Liver (tissue), 3 donors: ENCODE results near the gene TFPI.
A peak's percentile ranks its signal among the peaks of the same experiment; 100 is the strongest.

ENCODE experiments used
- FOXA1 ChIP-seq: IDR thresholded peaks from 2 replicates; pipeline ENCODE4 v1.6.1; 2016; ENCODE audit warnings: antibody characterized with exemption
- GABPA ChIP-seq, 2 donors: IDR thresholded peaks in 1 of 2; conservative IDR thresholded peaks in 1 of 2; 2 replicates each; pipeline ENCODE4 v1.6.1; 2016; ENCODE audit warnings: antibody characterized with exemption in 2 of 2, mild to moderate bottlenecking in 1 of 2, moderate library complexity in 1 of 2
- HNF4G ChIP-seq: IDR thresholded peaks from 2 replicates; pipeline ENCODE4 v1.6.1; 2016; ENCODE audit warnings: antibody characterized with exemption
- JUND ChIP-seq, 2 donors: IDR thresholded peaks; 2 replicates each; pipeline ENCODE4 v1.6.1; 2016; ENCODE audit warnings: antibody characterized with exemption in 2 of 2
- RAD21 ChIP-seq, 2 donors: IDR thresholded peaks; 2 replicates each; pipeline ENCODE4 v1.6.1; 2016; ENCODE audit warnings: antibody characterized with exemption in 2 of 2, mild to moderate bottlenecking in 2 of 2
- TAF1 ChIP-seq: conservative IDR thresholded peaks from 2 replicates; pipeline ENCODE4 v1.6.1; 2016; ENCODE audit warnings: antibody characterized with exemption, mild to moderate bottlenecking
- YY1 ChIP-seq: IDR thresholded peaks from 2 replicates; pipeline ENCODE4 v1.6.1; 2016; ENCODE audit warnings: antibody characterized with exemption, mild to moderate bottlenecking
- TF ChIP-seq, protein P1 (sequence below): IDR thresholded peaks from 2 replicates; pipeline ENCODE4 v1.6.1; 2016; ENCODE audit warnings: antibody characterized with exemption, mild to moderate bottlenecking
- TF ChIP-seq, protein P2 (sequence below): fragments of 150-350 bp; IDR thresholded peaks from 2 replicates; pipeline ENCODE4 v1.5.1; 2017; ENCODE audit warnings: improper control_type of control experiment, low read depth, low read length; ENCODE audit not compliant: missing input control
- TF ChIP-seq, protein P3 (sequence below): IDR thresholded peaks from 2 replicates; pipeline ENCODE4 v1.6.1; 2016; ENCODE audit warnings: antibody characterized with exemption
- TF ChIP-seq, protein P4 (sequence below): IDR thresholded peaks from 2 replicates; pipeline ENCODE4 v1.6.1; 2016; ENCODE audit warnings: antibody characterized with exemption
- TF ChIP-seq, protein P5 (sequence below): IDR thresholded peaks from 2 replicates; pipeline ENCODE4 v1.6.1; 2016; ENCODE audit warnings: antibody characterized with exemption
- donor health status: healthy.
- donor health status: healthy.

DNA sequence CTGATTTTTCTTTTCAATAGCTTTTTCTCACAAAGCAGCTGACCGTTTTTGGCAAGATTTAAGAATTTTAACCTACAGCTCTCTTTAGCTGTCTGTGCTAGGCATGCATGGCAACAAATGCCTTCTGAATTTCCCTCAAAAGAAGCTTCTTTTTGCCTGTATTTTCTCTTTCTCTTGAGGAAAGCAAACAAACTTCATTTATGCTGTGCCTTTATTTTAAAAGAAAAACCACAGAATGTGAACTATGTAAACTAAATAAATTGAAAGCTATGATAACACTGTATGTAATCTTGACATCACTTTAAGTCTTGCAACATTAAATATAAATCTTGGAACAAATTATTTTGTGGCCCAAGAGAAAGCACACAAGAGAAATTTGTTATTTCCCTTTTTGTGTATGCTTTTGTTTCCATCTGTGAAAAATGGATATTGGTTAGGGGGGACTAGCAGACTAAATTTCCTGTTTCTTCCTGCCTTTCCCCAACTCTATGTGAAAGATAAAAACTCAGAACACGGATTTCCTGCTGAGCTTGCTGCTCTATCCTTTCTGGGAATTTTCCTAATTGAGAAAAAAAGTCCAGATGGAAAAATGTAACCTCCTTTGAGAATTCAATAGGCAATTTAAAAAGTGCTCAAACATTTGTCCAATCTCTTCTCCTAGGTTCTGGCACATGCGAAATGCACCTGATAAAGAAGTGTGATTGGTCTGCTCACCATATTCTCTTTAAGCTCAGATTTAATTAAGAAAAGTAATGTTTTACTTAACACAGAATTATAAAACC lies 20.9 kb upstream of the TFPI start:
- TF ChIP-seq, protein P1, sequence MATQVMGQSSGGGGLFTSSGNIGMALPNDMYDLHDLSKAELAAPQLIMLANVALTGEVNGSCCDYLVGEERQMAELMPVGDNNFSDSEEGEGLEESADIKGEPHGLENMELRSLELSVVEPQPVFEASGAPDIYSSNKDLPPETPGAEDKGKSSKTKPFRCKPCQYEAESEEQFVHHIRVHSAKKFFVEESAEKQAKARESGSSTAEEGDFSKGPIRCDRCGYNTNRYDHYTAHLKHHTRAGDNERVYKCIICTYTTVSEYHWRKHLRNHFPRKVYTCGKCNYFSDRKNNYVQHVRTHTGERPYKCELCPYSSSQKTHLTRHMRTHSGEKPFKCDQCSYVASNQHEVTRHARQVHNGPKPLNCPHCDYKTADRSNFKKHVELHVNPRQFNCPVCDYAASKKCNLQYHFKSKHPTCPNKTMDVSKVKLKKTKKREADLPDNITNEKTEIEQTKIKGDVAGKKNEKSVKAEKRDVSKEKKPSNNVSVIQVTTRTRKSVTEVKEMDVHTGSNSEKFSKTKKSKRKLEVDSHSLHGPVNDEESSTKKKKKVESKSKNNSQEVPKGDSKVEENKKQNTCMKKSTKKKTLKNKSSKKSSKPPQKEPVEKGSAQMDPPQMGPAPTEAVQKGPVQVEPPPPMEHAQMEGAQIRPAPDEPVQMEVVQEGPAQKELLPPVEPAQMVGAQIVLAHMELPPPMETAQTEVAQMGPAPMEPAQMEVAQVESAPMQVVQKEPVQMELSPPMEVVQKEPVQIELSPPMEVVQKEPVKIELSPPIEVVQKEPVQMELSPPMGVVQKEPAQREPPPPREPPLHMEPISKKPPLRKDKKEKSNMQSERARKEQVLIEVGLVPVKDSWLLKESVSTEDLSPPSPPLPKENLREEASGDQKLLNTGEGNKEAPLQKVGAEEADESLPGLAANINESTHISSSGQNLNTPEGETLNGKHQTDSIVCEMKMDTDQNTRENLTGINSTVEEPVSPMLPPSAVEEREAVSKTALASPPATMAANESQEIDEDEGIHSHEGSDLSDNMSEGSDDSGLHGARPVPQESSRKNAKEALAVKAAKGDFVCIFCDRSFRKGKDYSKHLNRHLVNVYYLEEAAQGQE: no peak
- TF ChIP-seq RAD21 (IDR thresholded peaks at IDR 0.05) (peak; percentile 9 to 11), YY1 (no peak), GABPA (IDR thresholded peaks at IDR 0.05 in 1 of 2, conservative IDR thresholded peaks at IDR 0.05 in 1 of 2) (no peak), HNF4G (no peak), TAF1 (no peak), FOXA1 (no peak), JUND (IDR thresholded peaks at IDR 0.05) (no peak)
- TF ChIP-seq, protein P2, sequence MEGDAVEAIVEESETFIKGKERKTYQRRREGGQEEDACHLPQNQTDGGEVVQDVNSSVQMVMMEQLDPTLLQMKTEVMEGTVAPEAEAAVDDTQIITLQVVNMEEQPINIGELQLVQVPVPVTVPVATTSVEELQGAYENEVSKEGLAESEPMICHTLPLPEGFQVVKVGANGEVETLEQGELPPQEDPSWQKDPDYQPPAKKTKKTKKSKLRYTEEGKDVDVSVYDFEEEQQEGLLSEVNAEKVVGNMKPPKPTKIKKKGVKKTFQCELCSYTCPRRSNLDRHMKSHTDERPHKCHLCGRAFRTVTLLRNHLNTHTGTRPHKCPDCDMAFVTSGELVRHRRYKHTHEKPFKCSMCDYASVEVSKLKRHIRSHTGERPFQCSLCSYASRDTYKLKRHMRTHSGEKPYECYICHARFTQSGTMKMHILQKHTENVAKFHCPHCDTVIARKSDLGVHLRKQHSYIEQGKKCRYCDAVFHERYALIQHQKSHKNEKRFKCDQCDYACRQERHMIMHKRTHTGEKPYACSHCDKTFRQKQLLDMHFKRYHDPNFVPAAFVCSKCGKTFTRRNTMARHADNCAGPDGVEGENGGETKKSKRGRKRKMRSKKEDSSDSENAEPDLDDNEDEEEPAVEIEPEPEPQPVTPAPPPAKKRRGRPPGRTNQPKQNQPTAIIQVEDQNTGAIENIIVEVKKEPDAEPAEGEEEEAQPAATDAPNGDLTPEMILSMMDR: no peak
- TF ChIP-seq, protein P3, sequence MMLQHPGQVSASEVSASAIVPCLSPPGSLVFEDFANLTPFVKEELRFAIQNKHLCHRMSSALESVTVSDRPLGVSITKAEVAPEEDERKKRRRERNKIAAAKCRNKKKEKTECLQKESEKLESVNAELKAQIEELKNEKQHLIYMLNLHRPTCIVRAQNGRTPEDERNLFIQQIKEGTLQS: no peak
- TF ChIP-seq, protein P4, sequence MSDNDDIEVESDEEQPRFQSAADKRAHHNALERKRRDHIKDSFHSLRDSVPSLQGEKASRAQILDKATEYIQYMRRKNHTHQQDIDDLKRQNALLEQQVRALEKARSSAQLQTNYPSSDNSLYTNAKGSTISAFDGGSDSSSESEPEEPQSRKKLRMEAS: no peak
- TF ChIP-seq, protein P5, sequence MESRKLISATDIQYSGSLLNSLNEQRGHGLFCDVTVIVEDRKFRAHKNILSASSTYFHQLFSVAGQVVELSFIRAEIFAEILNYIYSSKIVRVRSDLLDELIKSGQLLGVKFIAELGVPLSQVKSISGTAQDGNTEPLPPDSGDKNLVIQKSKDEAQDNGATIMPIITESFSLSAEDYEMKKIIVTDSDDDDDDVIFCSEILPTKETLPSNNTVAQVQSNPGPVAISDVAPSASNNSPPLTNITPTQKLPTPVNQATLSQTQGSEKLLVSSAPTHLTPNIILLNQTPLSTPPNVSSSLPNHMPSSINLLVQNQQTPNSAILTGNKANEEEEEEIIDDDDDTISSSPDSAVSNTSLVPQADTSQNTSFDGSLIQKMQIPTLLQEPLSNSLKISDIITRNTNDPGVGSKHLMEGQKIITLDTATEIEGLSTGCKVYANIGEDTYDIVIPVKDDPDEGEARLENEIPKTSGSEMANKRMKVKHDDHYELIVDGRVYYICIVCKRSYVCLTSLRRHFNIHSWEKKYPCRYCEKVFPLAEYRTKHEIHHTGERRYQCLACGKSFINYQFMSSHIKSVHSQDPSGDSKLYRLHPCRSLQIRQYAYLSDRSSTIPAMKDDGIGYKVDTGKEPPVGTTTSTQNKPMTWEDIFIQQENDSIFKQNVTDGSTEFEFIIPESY: no peak
